ENCODE data around the gene NOD2.
A peak's percentile ranks its signal among the peaks of the same experiment; 100 is the strongest.

Gene NOD2

GRCh38 chr16:50664270-50664669, 29.1 kb upstream of the NOD2 start:
- no peak for DNase-seq (ENCODE audit: extremely low read depth, low read depth)
- TF ChIP-seq CTCF (IDR thresholded peaks at IDR 0.05; ENCODE audit: low read depth, low read length, missing control alignments): no peak
- H3K4me3 ChIP-seq (replicated peaks; ENCODE audit: low read depth, low read length): no peak overlapping the region

- peak; percentile 29 for DNase-seq (ENCODE audit: extremely low read depth, low read depth)
- H3K4me3 ChIP-seq (replicated peaks; ENCODE audit: low read depth, low read length): peak overlapping the region; percentile 22
- peak; percentile 72 for TF ChIP-seq CTCF (IDR thresholded peaks at IDR 0.05; ENCODE audit: low read depth, low read length, missing control alignments)
These were observed 28.1 kb upstream of the NOD2 start for GRCh38 chr16:50665128-50665878.

DNA sequence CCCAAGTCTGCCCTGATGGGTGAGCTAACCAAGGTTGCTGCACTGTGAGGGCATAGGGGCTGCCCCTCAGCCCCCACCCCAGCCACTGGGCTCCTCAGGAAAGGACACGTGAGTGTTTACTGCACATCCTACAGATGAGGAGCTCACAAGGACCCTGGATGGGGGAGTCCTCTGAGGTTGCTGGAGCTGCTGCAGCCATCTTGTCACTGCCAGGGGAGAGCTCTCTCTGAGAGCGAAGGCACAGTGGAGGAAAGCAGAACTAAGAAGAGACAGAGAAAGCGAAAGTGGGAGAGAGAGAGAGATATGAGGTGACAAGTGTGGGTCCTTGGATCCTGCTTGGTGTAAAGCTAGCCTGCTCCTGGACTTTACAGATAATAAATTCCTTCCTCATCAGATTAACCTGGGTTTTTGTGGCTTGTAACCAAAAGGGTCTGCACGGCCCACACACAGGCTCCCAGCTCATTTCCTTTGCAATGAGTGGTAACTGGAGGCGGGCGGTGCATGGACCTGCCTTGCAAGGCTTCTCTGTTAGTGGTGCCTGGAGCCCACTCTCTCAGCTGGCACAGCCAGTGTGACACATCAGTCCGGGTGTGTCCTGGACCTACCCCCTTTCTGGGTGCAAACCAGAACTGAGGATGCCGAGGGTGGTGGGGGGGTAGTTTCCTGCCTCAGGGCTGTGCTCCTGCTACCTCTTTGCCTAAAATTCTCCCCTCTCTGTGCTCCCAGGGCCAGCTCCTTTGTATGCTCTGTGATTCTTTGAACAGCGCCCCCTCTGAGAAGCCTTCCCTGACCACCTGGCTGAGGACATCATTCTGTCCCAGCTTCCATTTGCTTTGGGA, 26.5 kb upstream of the NOD2 start:
- no peak for TF ChIP-seq CTCF (IDR thresholded peaks at IDR 0.05; ENCODE audit: low read depth, low read length, missing control alignments)
- no peak overlapping the region for H3K4me3 ChIP-seq (replicated peaks; ENCODE audit: low read depth, low read length)
- no peak for DNase-seq (ENCODE audit: extremely low read depth, low read depth)

DNA sequence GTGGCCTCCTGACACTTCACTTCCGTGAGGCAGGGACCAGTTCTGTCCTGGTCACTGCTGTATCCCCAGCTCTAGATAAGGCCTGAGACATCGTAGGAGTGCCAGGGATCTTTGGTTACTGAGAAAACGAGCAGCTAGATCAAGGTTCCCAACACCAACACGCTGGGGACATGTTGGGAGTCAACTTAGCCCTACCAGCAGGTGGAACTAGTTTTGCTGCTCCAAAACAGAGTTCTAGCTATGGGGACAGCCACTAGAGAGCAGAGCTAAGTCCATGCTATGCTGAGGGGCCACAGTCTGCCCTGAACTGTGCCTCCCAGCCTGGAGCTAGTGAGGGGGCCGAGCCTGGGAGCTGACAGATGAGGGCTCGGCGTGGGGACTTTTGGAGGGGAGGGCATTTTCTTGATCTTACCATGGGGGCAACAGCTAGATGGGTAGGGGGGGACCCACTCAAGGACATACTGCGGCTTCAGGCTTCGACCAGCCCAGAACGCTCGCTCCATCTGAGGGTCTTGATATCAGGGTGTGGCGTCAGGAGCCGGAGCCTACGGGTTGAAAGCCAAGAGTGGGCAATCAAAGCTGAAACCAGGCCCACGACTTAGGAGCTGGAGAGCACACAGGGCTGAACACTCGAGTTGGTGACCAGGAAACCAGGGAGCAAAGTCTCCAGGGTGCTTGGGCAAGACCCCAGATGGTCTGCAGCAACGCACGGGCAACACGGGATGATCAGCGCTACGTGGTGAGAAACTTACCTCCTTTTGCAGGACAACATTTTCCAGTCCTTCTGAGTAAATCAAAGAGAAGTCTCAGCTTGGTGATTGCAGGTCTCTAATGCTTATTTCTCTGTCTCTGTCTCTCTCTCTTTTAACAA, 25.7 kb upstream of the NOD2 start:
- DNase-seq (ENCODE audit: extremely low read depth, low read depth): no peak
- H3K4me3 ChIP-seq (replicated peaks; ENCODE audit: low read depth, low read length): no peak overlapping the region
- no peak for TF ChIP-seq CTCF (IDR thresholded peaks at IDR 0.05; ENCODE audit: low read depth, low read length, missing control alignments)

DNA sequence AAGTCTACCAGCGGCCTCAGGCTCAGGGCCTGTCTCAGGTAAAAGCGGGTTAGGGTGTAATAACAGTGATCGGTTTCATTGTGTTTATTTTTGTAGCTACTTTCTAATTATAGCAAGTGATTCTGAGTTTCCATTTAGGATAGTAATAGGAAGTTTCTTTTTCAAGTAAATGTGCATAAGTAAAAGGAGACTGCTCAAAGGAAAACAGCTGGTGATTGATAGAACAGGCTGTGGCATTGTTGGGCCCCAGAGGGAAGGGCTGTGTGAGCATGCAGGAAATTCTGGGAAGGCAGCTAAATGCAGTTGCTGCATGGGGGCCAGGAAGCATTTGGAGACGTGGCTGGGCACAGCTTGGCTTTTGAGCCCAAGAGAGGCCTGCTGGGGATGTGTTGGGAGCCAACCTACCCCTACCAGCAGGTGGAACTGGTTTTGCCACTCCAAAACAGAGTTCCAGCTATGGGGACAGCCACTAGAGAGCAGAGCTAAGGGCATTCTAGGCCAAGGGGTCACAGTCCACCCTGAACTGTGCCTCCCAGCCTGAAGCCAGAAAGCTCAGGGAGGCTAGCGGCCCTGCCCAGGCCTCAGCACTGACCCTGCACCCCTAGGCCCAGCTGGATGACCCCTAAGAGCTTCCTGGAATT, 24.9 kb upstream of the NOD2 start:
- TF ChIP-seq CTCF (IDR thresholded peaks at IDR 0.05; ENCODE audit: low read depth, low read length, missing control alignments): no peak
- no peak for DNase-seq (ENCODE audit: extremely low read depth, low read depth)
- no peak overlapping the region for H3K4me3 ChIP-seq (replicated peaks; ENCODE audit: low read depth, low read length)

- no peak overlapping the region for H3K4me3 ChIP-seq (replicated peaks; ENCODE audit: low read depth, low read length)
- no peak for DNase-seq (ENCODE audit: extremely low read depth, low read depth)
- no peak for TF ChIP-seq CTCF (IDR thresholded peaks at IDR 0.05; ENCODE audit: low read depth, low read length, missing control alignments)
These were observed 23.7 kb upstream of the NOD2 start for GRCh38 chr16:50669741-50670140.
